Stimulated activated naive CD8-positive, alpha-beta T cell treated with anti-CD3 and anti-CD28 coated beads, Interleukin-15, Interleukin-2, amounts not matched to agents 100 ng/mL and 50 ng/mL, for 24 hours (primary cell): ENCODE data around the gene MUSTN1.

ENCODE experiments used
- H3K27ac Mint-ChIP-seq: one replicate; pipeline ENCODE4 v1.8.0; 2021; ENCODE audit warnings: mild to moderate bottlenecking, mixed read lengths
- H3K27me3 Mint-ChIP-seq: one replicate; pipeline ENCODE4 v1.8.0; 2021; ENCODE audit warnings: mixed read lengths
- H3K36me3 Mint-ChIP-seq: one replicate; pipeline ENCODE4 v1.8.0; 2021; ENCODE audit warnings: low read depth, mixed read lengths
- H3K4me1 Mint-ChIP-seq: one replicate; pipeline ENCODE4 v1.8.0; 2021; ENCODE audit warnings: low read depth, mixed read lengths
- H3K4me3 Mint-ChIP-seq: one replicate; pipeline ENCODE4 v1.8.0; 2021; ENCODE audit warnings: mild to moderate bottlenecking, mixed read lengths
- H3K9me3 Mint-ChIP-seq: one replicate; pipeline ENCODE4 v1.8.0; 2021; ENCODE audit warnings: mixed read lengths

Gene MUSTN1

GRCh38 chr3:52783211-52783555, 51.6 kb downstream of the MUSTN1 start:
- Mint-ChIP-seq H3K4me3 (no peak overlapping the region), H3K4me1 (peaks cover 3% of the 10 kb centered on the region), H3K9me3 (no peaks in the 10 kb centered on the region), H3K27me3 (no peaks in the 10 kb centered on the region), H3K36me3 (no peaks in the 10 kb centered on the region), H3K27ac (no peak overlapping the region)
